K562 treated with DMSO at 1 percent for 4 hours (cell line): ENCODE results near the gene KMT5B. TPM values are rescaled to one million over a fixed set of nuclear protein-coding genes. Genes with fewer than 3 reads are reported as not detected.

Experiments used
- total RNA-seq: library from RNA; unstranded; fragments of 300-600 nt; gene quantifications from 2 replicates; pipeline ENCODE4 v1.2.3, GENCODE V29; 2022; ENCODE audit not compliant: insufficient read depth

The KMT5B gene
- 10.1 and 12.5 TPM in 2 replicates for total RNA-seq

GRCh38 chr11:68213135-68213515 is at the start of gene KMT5B:
TSS of gene KMT5B (minus strand) at chr11:68213296. CDS start at chr11:68190076, 23,220 bp downstream.

GRCh38 chr11:68121067-68121899 is 91.8 kb downstream of the KMT5B start, which contains the start of gene CHKA:
TSS of gene CHKA (minus strand) at chr11:68121388. CDS start at chr11:68121177, 211 bp downstream.

Other genes starting within 250 kb of the KMT5B start
- 5.2 and 6.6 TPM in 2 replicates for gene UNC93B1, start 209.2 kb downstream of the KMT5B start, total RNA-seq
- 1.3 and 1.8 TPM in 2 replicates for gene ALDH3B1, start 203.0 kb downstream of the KMT5B start, total RNA-seq
- 281 and 296 TPM in 2 replicates for gene NDUFS8, start 182.6 kb downstream of the KMT5B start, total RNA-seq
- gene TCIRG1, start 174.3 kb downstream of the KMT5B start, total RNA-seq, result 89.4 and 112 TPM in 2 replicates
- 27.0 and 32.9 TPM in 2 replicates for gene CHKA, start 91.9 kb downstream of the KMT5B start, total RNA-seq
- gene C11orf24, start 58.7 kb upstream of the KMT5B start, total RNA-seq, result 54.0 and 63.2 TPM in 2 replicates
- gene LRP5, start 99.3 kb upstream of the KMT5B start, total RNA-seq, result 27.1 and 32.8 TPM in 2 replicates
- gene PPP6R3, start 247.5 kb upstream of the KMT5B start, total RNA-seq, result 48.0 and 52.1 TPM in 2 replicates